ENCODE data around the gene TMEM139. TPM values are rescaled to one million over a fixed set of nuclear protein-coding genes. Genes with fewer than 3 reads are reported as not detected.

Gene TMEM139
- total and polyA plus RNA-seq, 10 of the 15 experiments (the other 5 are each of a cell fraction or from before 2014, with no cell fraction given) = 0.31 TPM; not detected in 9

- no TSS peak for BruUV-seq (replicated peaks)
- Histone ChIP-seq H3K27me3 (replicated peaks in 1 of 2; ENCODE audit: control insufficient read depth in 2 of 2, insufficient read depth in 2 of 2, low read length in 1 of 2) (no peaks in the 10 kb centered on the region; a peak in 1 of 4 replicates), H3K9me3 (replicated peaks; ENCODE audit: control insufficient read depth, insufficient read depth, low read length) (no peaks in the 10 kb centered on the region), H4K20me1 (ENCODE audit: control insufficient read depth, insufficient read depth) (no peaks in the 10 kb centered on the region), H3K36me3 (ENCODE audit: control insufficient read depth in 2 of 2, insufficient read depth in 2 of 2, low read length in 1 of 2) (no peaks in the 10 kb centered on the region), H3K4me2 (ENCODE audit: control insufficient read depth, insufficient read depth) (no peak overlapping the region), H3K4me1 (ENCODE audit: control insufficient read depth, insufficient read depth, low read length) (no peaks in the 10 kb centered on the region), H3K79me2 (ENCODE audit: control insufficient read depth, insufficient read depth, low read length) (no peaks in the 10 kb centered on the region), H3K4me3 (no peak overlapping the region), H3K9ac (ENCODE audit: control insufficient read depth, insufficient read depth, low read length) (no peak overlapping the region), H2AFZ (ENCODE audit: control insufficient read depth, low read depth, low read length) (no peak overlapping the region), H3K27ac (ENCODE audit: control insufficient read depth, insufficient read depth) (no peak overlapping the region)
- POLR2A ChIA-PET = no interaction called here
- CTCF ChIA-PET = interaction anchor here (0.6 to 2.2 kb wide), 3 partner anchors 38 to 97 kb away, joined by 3 to 7 read pairs (median 4); no protein-coding TSS in a partner anchor
- 56% methylated on average over 3 of the region's 3 CpGs for WGBS (ENCODE audit: insufficient coverage, insufficient replicate concordance, low lambda C conversion rate, missing lambda C conversion rate)
- in situ Hi-C loops (cut with MboI) (no loop called here), intact Hi-C loops (cut with micrococcal nuclease; ENCODE audit: unreplicated experiment) (no loop called here)
- DNase-seq (ENCODE audit: low read depth, low spot score) (no peak), ATAC-seq (no peak), FAIRE-seq (no peak)
- SMC1A ChIA-PET (ENCODE audit: uncharacterized antibody, unreplicated experiment) = interaction anchor here (1.5 to 1.6 kb wide), 2 partner anchors 79 to 87 kb away, joined by 4 read pairs; no protein-coding TSS in a partner anchor
- RAD21 ChIA-PET (ENCODE audit: unreplicated experiment) = interaction anchor here (0.7 to 1.7 kb wide), 2 partner anchors 97 to 765 kb away, joined by 5 read pairs; no protein-coding TSS in a partner anchor
- no peak for TF ChIP-seq CBX5 (IDR thresholded peaks at IDR 0.05; ENCODE audit: low read depth)
- no peak for TF ChIP-seq HSF1 (IDR thresholded peaks at IDR 0.05; ENCODE audit: low read depth, low read length)
- no peak for TF ChIP-seq NR2C2 (IDR thresholded peaks at IDR 0.05; ENCODE audit: borderline replicate concordance, control insufficient read depth, insufficient read length, low read depth)
- no peak for TF ChIP-seq CHD2 (IDR thresholded peaks at IDR 0.05; ENCODE audit: borderline replicate concordance, low read depth, low read length)
- no peak for TF ChIP-seq ZNF384 (IDR thresholded peaks at IDR 0.05; ENCODE audit: borderline replicate concordance, low read depth, low read length)
- TF ChIP-seq KLF5 (IDR thresholded peaks at IDR 0.05; ENCODE audit: partially characterized antibody) = no peak
- TF ChIP-seq SUPT20H (IDR thresholded peaks at IDR 0.05; ENCODE audit: borderline replicate concordance, control insufficient read depth, low read depth, low read length) = no peak
- no peak for TF ChIP-seq BRCA1 (IDR thresholded peaks at IDR 0.05; ENCODE audit: low read depth, low read length)
- TF ChIP-seq GABPA (IDR thresholded peaks at IDR 0.05; ENCODE audit: low read depth) = no peak
- no peak for TF ChIP-seq ELK1 (IDR thresholded peaks at IDR 0.05; ENCODE audit: low read depth, low read length)
- no peak for TF ChIP-seq HDGF (IDR thresholded peaks at IDR 0.05)
- no peak for TF ChIP-seq RELA (IDR thresholded peaks at IDR 0.05; ENCODE audit: borderline replicate concordance, partially characterized antibody)
- TF ChIP-seq FOXM1 (IDR thresholded peaks at IDR 0.05; ENCODE audit: low read depth, low read length) = no peak
- no peak for TF ChIP-seq RUNX3 (IDR thresholded peaks at IDR 0.05; ENCODE audit: low read length)
- TF ChIP-seq SMAD1 (IDR thresholded peaks at IDR 0.05; ENCODE audit: low read depth, partially characterized antibody) = no peak
- TF ChIP-seq NKRF (conservative IDR thresholded peaks at IDR 0.05) = no peak
- TF ChIP-seq ZBTB4 (CRISPR knock-in tag; IDR thresholded peaks at IDR 0.05) = no peak
Measured at GRCh38 chr7:143337216-143337615, 52.5 kb downstream of the TMEM139 start.

Measured in GM12878 (cell line).